ENCODE results near the gene ADCY7. TPM values are rescaled to one million over a fixed set of nuclear protein-coding genes. Genes with fewer than 3 reads are reported as not detected.

ADCY7 gene
- total and polyA plus RNA-seq, 9 of the 15 experiments (the other 6 are each of a cell fraction or from before 2014, with no cell fraction given), result 2.3 to 108 (median 28.6) TPM

GRCh38 chr16:50323335-50324011 is 57.1 kb downstream of the ADCY7 start (continued):
- TF ChIP-seq TSHZ1 (CRISPR knock-in tag; IDR thresholded peaks at IDR 0.05) (no peak), SRSF1 (IDR thresholded peaks at IDR 0.05; ENCODE audit: low read depth, low read length) (no peak), DMBX1 (CRISPR knock-in tag; IDR thresholded peaks at IDR 0.05; ENCODE audit: borderline replicate concordance) (no peak), FOXP4 (CRISPR knock-in tag; IDR thresholded peaks at IDR 0.05; ENCODE audit: borderline replicate concordance) (no peak), ZKSCAN8 (CRISPR knock-in tag; IDR thresholded peaks at IDR 0.05) (no peak), KDM5B (IDR thresholded peaks at IDR 0.05; ENCODE audit: insufficient replicate concordance, low read depth, low read length) (no peak), REST (IDR thresholded peaks at IDR 0.05; ENCODE audit: borderline replicate concordance) (no peak), REST (CRISPR knock-in tag; IDR thresholded peaks at IDR 0.05; ENCODE audit: low read depth) (no peak), BRCA1 (IDR thresholded peaks at IDR 0.05) (no peak), BRCA1 (CRISPR knock-in tag; IDR thresholded peaks at IDR 0.05) (no peak), ZNF174 (CRISPR knock-in tag; IDR thresholded peaks at IDR 0.05) (no peak)
